Chondrocyte (in vitro differentiated cells): ENCODE measurements around the gene TBC1D5. TPM values are rescaled to one million over a fixed set of nuclear protein-coding genes. Genes with fewer than 3 reads are reported as not detected.
"Not testable (repeated sequence)": the region's sequence is repeated elsewhere in the genome, so short reads cannot be mapped to it uniquely, and the experiment has no call there.

Experiments
- DNase-seq: peaks from one replicate; pipeline ENCODE4 v3.0.0; 2021; ENCODE audit warnings: mixed read lengths, low spot score
- H3K27ac Mint-ChIP-seq: one replicate; pipeline ENCODE4 v1.8.0; 2021; ENCODE audit warnings: mild to moderate bottlenecking, moderate library complexity, mixed read lengths; ENCODE audit not compliant: unreplicated experiment
- H3K27me3 Mint-ChIP-seq: 2 replicates; pipeline ENCODE4 v1.8.0; 2021; ENCODE audit warnings: low read depth, mixed read lengths
- H3K36me3 Mint-ChIP-seq: 2 replicates; pipeline ENCODE4 v1.8.0; 2021; ENCODE audit warnings: low read depth, mixed read lengths
- H3K4me1 Mint-ChIP-seq: 2 replicates; pipeline ENCODE4 v1.8.0; 2021; ENCODE audit warnings: low read depth, mild to moderate bottlenecking, mixed read lengths
- H3K4me3 Mint-ChIP-seq: one replicate; pipeline ENCODE4 v1.8.0; 2021; ENCODE audit warnings: mild to moderate bottlenecking, moderate library complexity, mixed read lengths; ENCODE audit not compliant: unreplicated experiment
- H3K9me3 Mint-ChIP-seq: 2 replicates; pipeline ENCODE4 v1.8.0; 2021; ENCODE audit warnings: low read depth, mixed read lengths
- CTCF ChIP-seq: fragments of 200-600 bp; sonication (generic); IDR thresholded peaks from 2 replicates; pipeline ENCODE4 v1.5.0; 2021; ENCODE audit warnings: antibody characterized with exemption, mild to moderate bottlenecking, moderate library complexity
- total RNA-seq: library from RNA; stranded (reverse); gene quantifications from 3 replicates; pipeline ENCODE4 v1.2.1, GENCODE V29; 2021

Gene TBC1D5
- total RNA-seq, 1 donor from 2014 or later, result 44.6 TPM

GRCh38 chr3:17396036-17396435 is 346.4 kb downstream of the TBC1D5 start:
- Mint-ChIP-seq H3K4me3 (no peak overlapping the region), H3K4me1 (no peaks in the 10 kb centered on the region), H3K27ac (no peak overlapping the region), H3K36me3 (peaks cover 18% of the 10 kb centered on the region), H3K9me3 (peaks cover 9% of the 10 kb centered on the region), H3K27me3 (no peaks in the 10 kb centered on the region)
- no peak for DNase-seq
- no peak for TF ChIP-seq CTCF

GRCh38 chr3:17394541-17395155 is 347.8 kb downstream of the TBC1D5 start:
- Mint-ChIP-seq H3K4me3 (no peak overlapping the region), H3K9me3 (peaks cover 9% of the 10 kb centered on the region), H3K36me3 (peaks cover 14% of the 10 kb centered on the region), H3K27me3 (no peaks in the 10 kb centered on the region), H3K4me1 (no peaks in the 10 kb centered on the region), H3K27ac (no peak overlapping the region)
- DNase-seq, result no peak
- TF ChIP-seq CTCF, result no peak

- not testable (repeated sequence) for H3K4me1 Mint-ChIP-seq, H3K27me3 Mint-ChIP-seq, DNase-seq, H3K4me3 Mint-ChIP-seq, H3K9me3 Mint-ChIP-seq, H3K27ac Mint-ChIP-seq
- peaks cover 20% of the 10 kb centered on the region for H3K36me3 Mint-ChIP-seq
These were observed 349.9 kb downstream of the TBC1D5 start for GRCh38 chr3:17392516-17392915.

GRCh38 chr3:17390785-17391184 is 351.6 kb downstream of the TBC1D5 start:
- Mint-ChIP-seq H3K27me3 (no peaks in the 10 kb centered on the region), H3K4me3 (no peak overlapping the region), H3K27ac (no peak overlapping the region), H3K36me3 (peaks cover 21% of the 10 kb centered on the region), H3K9me3 (peaks cover 9% of the 10 kb centered on the region), H3K4me1 (no peaks in the 10 kb centered on the region)
- no peak for DNase-seq
- no peak for TF ChIP-seq CTCF

GRCh38 chr3:17387108-17387507 is 355.3 kb downstream of the TBC1D5 start:
- Mint-ChIP-seq H3K27ac (no peak overlapping the region), H3K9me3 (no peaks in the 10 kb centered on the region), H3K27me3 (no peaks in the 10 kb centered on the region), H3K4me3 (no peak overlapping the region), H3K4me1 (peaks cover 4% of the 10 kb centered on the region), H3K36me3 (peaks cover 10% of the 10 kb centered on the region)
- no peak for DNase-seq
- TF ChIP-seq CTCF, result no peak

GRCh38 chr3:17386432-17386831 is 356.0 kb downstream of the TBC1D5 start:
- no peak for TF ChIP-seq CTCF
- Mint-ChIP-seq H3K4me3 (no peak overlapping the region), H3K36me3 (peaks cover 8% of the 10 kb centered on the region), H3K4me1 (peaks cover 4% of the 10 kb centered on the region), H3K9me3 (no peaks in the 10 kb centered on the region), H3K27me3 (no peaks in the 10 kb centered on the region), H3K27ac (no peak overlapping the region)
- DNase-seq, result no peak
